HCT116 (cell line): ENCODE results near the gene MAN2A2. TPM values are rescaled to one million over a fixed set of nuclear protein-coding genes. Genes with fewer than 3 reads are reported as not detected.

Experiments
- ATAC-seq: fragments of 200-7000 bp; cut with Tn5 transposase; 2 replicates; pipeline ENCODE4 v1.9.1; 2020; ENCODE audit warnings: mild to moderate bottlenecking, moderate library complexity
- BruUV-seq: library from RNA; stranded (reverse); fragments of 400-500 nt; replicated peaks from 2 replicates; lab custom pipeline; 2021; lab: Mats Ljungman, UMichigan
- CTCF ChIA-PET: fragments of 300-600 bp; sonication (Branson Sonifier 250); formaldehyde crosslinking; loops from one replicate; lab custom pipeline; 2021; ENCODE audit warnings: antibody characterized with exemption; lab: Charles Lee
- POLR2A ChIA-PET: fragments of 300-600, 350-600 bp; sonication (Branson Sonifier 250); formaldehyde crosslinking; loops from one replicate; lab custom pipeline; 2021; ENCODE audit warnings: antibody characterized with exemption; lab: Charles Lee
- RAD21 ChIA-PET, 2 experiments: fragments of 300-600 bp; sonication (Branson Sonifier 250); formaldehyde crosslinking; loops; one replicate each; lab custom pipeline; 2023; ENCODE audit warnings: low total read pairs in 2 of 2; ENCODE audit not compliant: uncharacterized antibody in 2 of 2, unreplicated experiment in 2 of 2, low non-redundant PET in 1 of 2; lab: Charles Lee
- DNase-seq: peaks from one replicate; pipeline ENCODE4 v3.0.0-alpha.2; 2010; ENCODE audit warnings: low read depth, low spot score
- H2AFZ ChIP-seq: fragments of 200-600 bp; shearing (Covaris generic), sonication (generic); 2 replicates; pipeline ENCODE4 v1.6.1; 2017; ENCODE audit warnings: low read depth, mixed run types, mixed read lengths, antibody characterized with exemption, low read length; ENCODE audit not compliant: poor library complexity, severe bottlenecking
- H3K27ac ChIP-seq: 2 replicates; pipeline ENCODE4 v1.5.1; 2012; ENCODE audit warnings: low read depth, low read length
- H3K27me3 ChIP-seq: fragments of 200-600 bp; sonication (generic); 2 replicates; pipeline ENCODE4 v1.6.1; 2016; ENCODE audit warnings: mixed run types, low read length, mixed read lengths; ENCODE audit not compliant: insufficient read depth
- H3K36me3 ChIP-seq, 2 experiments: fragments of 200-500 bp in 1 of 2; fragments of 200-600 bp in 1 of 2; sonication (Bioruptor generic) in 1 of 2; sonication (generic) in 1 of 2; 2 replicates each; pipeline versions ENCODE4 v1.5.1 to v1.6.1; 2014 to 2016; ENCODE audit warnings: low read length in 2 of 2, inconsistent platforms in 1 of 2, mixed read lengths in 1 of 2, mixed run types in 1 of 2; ENCODE audit not compliant: insufficient read depth in 2 of 2, control insufficient read depth in 1 of 2
- H3K4me1 ChIP-seq, 2 experiments: fragments of 200-600 bp in 1 of 2; sonication (generic) in 1 of 2; 2 replicates each; pipeline versions ENCODE4 v1.5.1 to v1.6.1; 2012 to 2017; ENCODE audit warnings: low read length in 2 of 2, inconsistent platforms in 1 of 2, mild to moderate bottlenecking in 1 of 2, mixed read lengths in 1 of 2, mixed run types in 1 of 2, moderate library complexity in 1 of 2; ENCODE audit not compliant: insufficient read depth in 2 of 2, control insufficient read depth in 1 of 2
- H3K4me2 ChIP-seq: fragments of 200-600 bp; sonication (generic); 2 replicates; pipeline ENCODE4 v1.6.1; 2017; ENCODE audit warnings: mixed run types, low read length, mixed read lengths
- H3K4me3 ChIP-seq, 2 experiments: fragments of 200-600 bp in 1 of 2; sonication (generic) in 1 of 2; replicated peaks in 1 of 2; 2 replicates each; pipeline ENCODE4 v1.5.1; 2011 to 2016; ENCODE audit warnings: low read length in 2 of 2, control low read depth in 1 of 2, low read depth in 1 of 2, mild to moderate bottlenecking in 1 of 2, mixed read lengths in 1 of 2, mixed run types in 1 of 2
- H3K79me2 ChIP-seq: fragments of 200-600 bp; sonication (generic); 2 replicates; pipeline ENCODE4 v1.6.1; 2017; ENCODE audit warnings: mild to moderate bottlenecking, mixed run types, low read length, moderate library complexity, mixed read lengths; ENCODE audit not compliant: insufficient read depth
- H3K9ac ChIP-seq: fragments of 200-600 bp; sonication (generic); 2 replicates; pipeline ENCODE4 v1.6.1; 2016; ENCODE audit warnings: low read length, mixed read lengths
- H3K9me2 ChIP-seq: fragments of 200-600 bp; sonication (generic), shearing (Covaris generic); 2 replicates; pipeline ENCODE4 v1.6.1; 2017; ENCODE audit warnings: mixed run types, mild to moderate bottlenecking, moderate library complexity; ENCODE audit not compliant: insufficient read depth
- H3K9me3 ChIP-seq, 2 experiments: fragments of 200-500 bp in 1 of 2; fragments of 200-600 bp in 1 of 2; sonication (Bioruptor generic) in 1 of 2; sonication (generic) in 1 of 2; 2 replicates each; pipeline ENCODE4 v1.6.1; 2014 to 2017; ENCODE audit warnings: low read length in 2 of 2, mixed read lengths in 2 of 2, inconsistent platforms in 1 of 2, low read depth in 1 of 2, mild to moderate bottlenecking in 1 of 2, mixed run types in 1 of 2, moderate library complexity in 1 of 2; ENCODE audit not compliant: control insufficient read depth in 1 of 2, insufficient read depth in 1 of 2
- H4K20me1 ChIP-seq: fragments of 200-600 bp; sonication (generic), shearing (Covaris generic); 2 replicates; pipeline ENCODE4 v1.6.1; 2017; ENCODE audit warnings: mixed run types, mild to moderate bottlenecking, moderate library complexity; ENCODE audit not compliant: insufficient read depth
- CBX3 ChIP-seq: IDR thresholded peaks from 2 replicates; pipeline ENCODE4 v1.6.1; 2012; ENCODE audit warnings: low read depth
- CEBPB ChIP-seq: IDR thresholded peaks from 2 replicates; pipeline ENCODE4 v1.6.1; 2012; ENCODE audit warnings: low read depth
- CTCF ChIP-seq, 3 experiments: fragments of 200-600 bp in 1 of 3; sonication (generic) in 1 of 3; IDR thresholded peaks in 2 of 3; conservative IDR thresholded peaks in 1 of 3; 2 replicates each; pipeline ENCODE4 v1.5.1; 2012 to 2017; ENCODE audit warnings: low read depth in 2 of 3, low read length in 2 of 3, antibody characterized with exemption in 1 of 3, borderline replicate concordance in 1 of 3, control low read depth in 1 of 3, mild to moderate bottlenecking in 1 of 3, mixed read lengths in 1 of 3, mixed run types in 1 of 3, moderate library complexity in 1 of 3; ENCODE audit not compliant: insufficient read depth in 1 of 3
- EZH2 ChIP-seq: fragments of 200-600 bp; sonication (generic); IDR thresholded peaks from 2 replicates; pipeline ENCODE4 v1.6.1; 2017; ENCODE audit warnings: antibody characterized with exemption, mixed run types
- EZH2phosphoT487 ChIP-seq: fragments of 200-600 bp; IDR thresholded peaks from 2 replicates; pipeline ENCODE4 v1.6.1; 2018; ENCODE audit warnings: antibody characterized with exemption, borderline replicate concordance
- FOSL1 ChIP-seq: IDR thresholded peaks from 2 replicates; pipeline ENCODE4 v1.6.1; 2012; ENCODE audit warnings: low read depth
- JUND ChIP-seq: IDR thresholded peaks from 2 replicates; pipeline ENCODE4 v1.6.1; 2012
- MAX ChIP-seq: IDR thresholded peaks from 2 replicates; pipeline ENCODE4 v1.6.1; 2012
- POLR2A ChIP-seq: IDR thresholded peaks from 2 replicates; pipeline ENCODE4 v1.7.0; 2011; ENCODE audit warnings: borderline replicate concordance; ENCODE audit not compliant: insufficient read depth, insufficient read length; ENCODE audit errors: extremely low read depth
- POLR2AphosphoS5 ChIP-seq: IDR thresholded peaks from 2 replicates; pipeline ENCODE4 v1.6.1; 2011; ENCODE audit warnings: mild to moderate bottlenecking, low read depth, low read length, moderate library complexity
- REST ChIP-seq: IDR thresholded peaks from 2 replicates; pipeline ENCODE4 v1.6.1; 2012; ENCODE audit warnings: low read depth
- SIN3A ChIP-seq: IDR thresholded peaks from 2 replicates; pipeline ENCODE4 v1.6.1; 2012; ENCODE audit warnings: low read depth
- SP1 ChIP-seq: IDR thresholded peaks from 2 replicates; pipeline ENCODE4 v1.6.1; 2012; ENCODE audit warnings: low read depth
- SRF ChIP-seq: IDR thresholded peaks from 2 replicates; pipeline ENCODE4 v1.6.1; 2012; ENCODE audit warnings: low read depth
- TCF7L2 ChIP-seq: IDR thresholded peaks from 2 replicates; pipeline ENCODE4 v1.7.0; 2011; ENCODE audit warnings: borderline replicate concordance, inconsistent platforms; ENCODE audit not compliant: insufficient read depth, insufficient read length; ENCODE audit errors: extremely low read depth
- YY1 ChIP-seq: IDR thresholded peaks from 2 replicates; pipeline ENCODE4 v1.6.1; 2011; ENCODE audit warnings: low read length, low read depth, moderate library complexity, mild to moderate bottlenecking; ENCODE audit not compliant: insufficient replicate concordance; ENCODE audit errors: extremely low read depth
- ZBTB33 ChIP-seq: IDR thresholded peaks from 2 replicates; pipeline ENCODE4 v1.6.1; 2011; ENCODE audit warnings: mild to moderate bottlenecking, low read length, moderate library complexity; ENCODE audit not compliant: insufficient replicate concordance; ENCODE audit errors: extremely low read depth
- ZNF274 ChIP-seq: fragments of 200-500 bp; sonication (Bioruptor generic); IDR thresholded peaks from 2 replicates; pipeline ENCODE4 v1.6.1; 2014; ENCODE audit warnings: mild to moderate bottlenecking, low read depth, low read length, inconsistent platforms
- intact Hi-C: fragments of 100-400 bp; cut with micrococcal nuclease; formaldehyde crosslinking; loops from 2 replicates; pipeline ENCODE4 v1.10.0; 2022
- total RNA-seq: library from RNA; stranded (reverse); gene quantifications from one replicate; pipeline ENCODE4 v1.2.1, GENCODE V29; 2021; ENCODE audit not compliant: unreplicated experiment

Gene MAN2A2
- total RNA-seq, 1 experiment from 2014 or later: 44.9 TPM

- Histone ChIP-seq H3K9ac (no peak overlapping the region), H3K4me2 (no peak overlapping the region), H2AFZ (no peak overlapping the region), H3K79me2 (no peaks in the 10 kb centered on the region), H3K9me2 (no peaks in the 10 kb centered on the region), H3K27me3 (no peaks in the 10 kb centered on the region), H3K4me3 (no peak overlapping the region), H3K36me3 (peaks cover 0 to 9% of the 10 kb centered on the region in 2 experiments; a peak in 3 of 4 replicates), H4K20me1 (no peaks in the 10 kb centered on the region), H3K27ac (no peak overlapping the region), H3K4me1 (no peaks in the 10 kb centered on the region), H3K9me3 (no peaks in the 10 kb centered on the region)
- POLR2A ChIA-PET: no interaction called here
- ATAC-seq (no peak), DNase-seq (no peak)
- no TSS peak for BruUV-seq
- TF ChIP-seq EZH2phosphoT487: no peak
- no peak for TF ChIP-seq TCF7L2
- no peak for TF ChIP-seq POLR2A
- no peak for TF ChIP-seq ZBTB33
- TF ChIP-seq FOSL1: no peak
- no peak for TF ChIP-seq CBX3
- TF ChIP-seq SIN3A: no peak
- TF ChIP-seq SRF: no peak
- TF ChIP-seq JUND: no peak
- TF ChIP-seq ZNF274: no peak
- no peak for TF ChIP-seq REST
- no peak for TF ChIP-seq CTCF (IDR thresholded peaks at IDR 0.05 in 2 of 3, conservative IDR thresholded peaks at IDR 0.05 in 1 of 3; ENCODE audit: borderline replicate concordance in 1 of 3, insufficient read depth in 1 of 3, low read depth in 2 of 3, low read length in 2 of 3)
- TF ChIP-seq MAX: no peak
- no peak for TF ChIP-seq YY1
- no peak for TF ChIP-seq CEBPB
- TF ChIP-seq POLR2AphosphoS5: no peak
- TF ChIP-seq SP1: no peak
- no peak for TF ChIP-seq EZH2
- CTCF ChIA-PET: interaction anchor here (1.1 kb wide), 1 partner anchor 23 kb away, joined by 3 read pairs; no protein-coding TSS in a partner anchor
- intact Hi-C loops: no loop called here
- RAD21 ChIA-PET: no interaction called here
Measured at GRCh38 chr15:90911302-90911623, 8.2 kb downstream of the MAN2A2 start.
